GF-D8 (cell line): ENCODE results near the gene IGF2.

Experiments
- DNase-seq: peaks from one replicate; lab custom pipeline; 2025; lab: John Stamatoyannopoulos, UW

Gene IGF2

GRCh38 chr11:2122907-2123627 is 16.1 kb downstream of the IGF2 start:
- no peak for DNase-seq

GRCh38 chr11:2122222-2122906 is 16.8 kb downstream of the IGF2 start:
- no peak for DNase-seq

GRCh38 chr11:2121227-2122130 is 17.7 kb downstream of the IGF2 start:
- no peak for DNase-seq

GRCh38 chr11:2120359-2121100 is 18.7 kb downstream of the IGF2 start:
- DNase-seq: no peak

GRCh38 chr11:2118677-2119076 is 20.5 kb downstream of the IGF2 start:
- no peak for DNase-seq

- no peak for DNase-seq
Measured at GRCh38 chr11:2116680-2117079, 22.5 kb downstream of the IGF2 start.

- no peak for DNase-seq
Measured at GRCh38 chr11:2115308-2115707, 23.9 kb downstream of the IGF2 start.

GRCh38 chr11:2114430-2115241 is 24.6 kb downstream of the IGF2 start:
- no peak for DNase-seq

GRCh38 chr11:2113776-2114175 is 25.4 kb downstream of the IGF2 start:
- DNase-seq: no peak

GRCh38 chr11:2110521-2110920 is 28.7 kb downstream of the IGF2 start:
- DNase-seq: no peak

- DNase-seq: no peak
Measured at GRCh38 chr11:2109541-2110019, 29.6 kb downstream of the IGF2 start.

- no peak for DNase-seq
Measured at GRCh38 chr11:2108675-2109491, 30.3 kb downstream of the IGF2 start.

GRCh38 chr11:2107941-2108630 is 31.1 kb downstream of the IGF2 start:
- no peak for DNase-seq

GRCh38 chr11:2107521-2107920 is 31.7 kb downstream of the IGF2 start:
- DNase-seq: no peak

- DNase-seq: no peak
Measured at GRCh38 chr11:2106583-2107209, 32.5 kb downstream of the IGF2 start.

GRCh38 chr11:2105511-2105910 is 33.7 kb downstream of the IGF2 start:
- DNase-seq: no peak

- no peak for DNase-seq
Measured at GRCh38 chr11:2104524-2105440, 34.4 kb downstream of the IGF2 start.
